Body of pancreas (tissue), 4 donors: ENCODE data around the gene RELA. TPM values are rescaled to one million over a fixed set of nuclear protein-coding genes. Genes with fewer than 3 reads are reported as not detected.

Source experiments
- ATAC-seq: fragments of 150-250 bp; one replicate; pipeline ENCODE4 v1.9.1; 2016
- DNase-seq, 4 donors: peaks; one replicate each; pipeline ENCODE4 v3.0.0-alpha.2; 2019
- H3K27ac ChIP-seq, 4 donors: fragments of 200-600 bp; sonication (generic); 1 replicate in 3 of 4; 2 replicates in 1 of 4; pipeline versions ENCODE4 v1.5.1 to v1.6.1; 2016 to 2019; ENCODE audit warnings: mild to moderate bottlenecking in 1 of 4, mixed read lengths in 1 of 4, moderate library complexity in 1 of 4
- H3K27me3 ChIP-seq, 2 donors: fragments of 200-600 bp; sonication (generic); one replicate each; pipeline ENCODE4 v1.6.0; 2016; ENCODE audit warnings: mild to moderate bottlenecking in 1 of 2
- H3K36me3 ChIP-seq, 2 donors: fragments of 200-600 bp; sonication (generic); replicated peaks in 1 of 2; 2 replicates each; pipeline ENCODE4 v1.5.1; 2016; ENCODE audit warnings: low read depth in 2 of 2; ENCODE audit not compliant: insufficient read depth in 1 of 2
- H3K4me1 ChIP-seq: fragments of 200-600 bp; sonication (generic); one replicate; pipeline ENCODE4 v1.6.0; 2016
- H3K4me3 ChIP-seq, 2 donors: fragments of 200-600 bp; sonication (generic); 1 replicate in 1 of 2; 2 replicates in 1 of 2; pipeline ENCODE4 v1.5.1; 2016 to 2019
- H3K9me3 ChIP-seq, 3 donors: fragments of 200-600 bp; sonication (generic); 1 replicate in 2 of 3; 2 replicates in 1 of 3; pipeline ENCODE4 v1.5.1; 2016
- POLR2A ChIP-seq, 3 donors: fragments of 450-650 bp; IDR thresholded peaks; one replicate each; pipeline ENCODE4 v1.6.1; 2016; ENCODE audit warnings: antibody characterized with exemption in 3 of 3, mild to moderate bottlenecking in 2 of 3
- WGBS, 2 donors: methylation state at CpG; one replicate each; pipeline ENCODE4 v1.1.5; 2017; 5-methylcytosine and 5-hydroxymethylcytosine counted together
- intact Hi-C: fragments of 100-400 bp; cut with DNase I; formaldehyde crosslinking; loops from one replicate; pipeline ENCODE4 v1.15.1; 2023
- total RNA-seq, 2 donors: library from RNA; depleted of rRNA; stranded (reverse); fragments of >200 nt; gene quantifications; one replicate each; pipeline ENCODE4 v1.1.0, GENCODE V29; 2016
- TF ChIP-seq, protein P1 (sequence below), 7 experiments: fragments of 450-650 bp in 4 of 7; fragments of 200-600 bp in 3 of 7; sonication (generic) in 3 of 7; IDR thresholded peaks; one replicate each; pipeline ENCODE4 v1.5.1; 2016 to 2019; ENCODE audit warnings: antibody characterized with exemption in 7 of 7

RELA gene
- total RNA-seq, 2 donors from 2014 or later, result 27.5 to 45.8 TPM

DNA sequence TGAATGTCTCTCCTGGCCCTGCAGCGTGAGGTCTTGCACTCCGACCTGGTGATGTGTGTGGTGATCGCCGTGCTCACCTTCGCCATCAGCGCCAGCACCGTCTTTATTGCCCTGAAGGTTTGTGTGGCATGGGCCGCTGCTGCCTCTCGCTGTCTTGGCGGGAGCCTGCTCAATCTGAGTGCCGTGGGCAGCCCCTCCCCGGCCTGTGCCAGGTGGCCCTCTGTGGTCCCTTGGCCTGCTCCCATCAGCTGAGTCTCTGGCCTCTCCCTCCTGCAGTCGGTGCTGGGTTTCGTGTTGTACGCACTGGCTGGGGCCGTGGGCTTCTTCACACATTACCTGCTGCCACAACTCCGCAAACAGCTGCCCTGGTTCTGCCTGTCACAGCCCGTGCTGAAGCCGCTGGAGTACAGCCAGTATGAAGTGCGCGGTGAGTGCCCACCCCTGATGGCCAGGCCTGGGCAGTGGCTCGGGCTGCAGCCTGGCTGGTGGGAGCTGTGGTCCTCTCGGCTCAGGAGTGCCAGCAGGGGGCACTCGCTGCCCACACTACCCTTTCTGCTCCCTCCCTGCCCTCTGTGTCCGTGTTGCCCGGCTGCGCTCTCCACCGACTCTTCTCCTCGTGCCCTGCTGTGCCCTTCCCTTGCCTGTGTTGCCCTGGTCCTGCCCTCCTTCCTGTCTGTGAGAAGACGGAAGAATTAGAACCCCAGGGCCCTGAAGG, 36.9 kb downstream of the RELA start:
- no peaks in the 10 kb centered on the region for H3K4me1 ChIP-seq
- no peak overlapping the region for H3K4me3 ChIP-seq
- no peaks in the 10 kb centered on the region for H3K27me3 ChIP-seq
- no peaks in the 10 kb centered on the region for H3K9me3 ChIP-seq
- intact Hi-C loops, result no loop called here
- H3K27ac ChIP-seq, result no peak overlapping the region
- TF ChIP-seq POLR2A (IDR thresholded peaks at IDR 0.05), result no peak
- TF ChIP-seq, protein P1, sequence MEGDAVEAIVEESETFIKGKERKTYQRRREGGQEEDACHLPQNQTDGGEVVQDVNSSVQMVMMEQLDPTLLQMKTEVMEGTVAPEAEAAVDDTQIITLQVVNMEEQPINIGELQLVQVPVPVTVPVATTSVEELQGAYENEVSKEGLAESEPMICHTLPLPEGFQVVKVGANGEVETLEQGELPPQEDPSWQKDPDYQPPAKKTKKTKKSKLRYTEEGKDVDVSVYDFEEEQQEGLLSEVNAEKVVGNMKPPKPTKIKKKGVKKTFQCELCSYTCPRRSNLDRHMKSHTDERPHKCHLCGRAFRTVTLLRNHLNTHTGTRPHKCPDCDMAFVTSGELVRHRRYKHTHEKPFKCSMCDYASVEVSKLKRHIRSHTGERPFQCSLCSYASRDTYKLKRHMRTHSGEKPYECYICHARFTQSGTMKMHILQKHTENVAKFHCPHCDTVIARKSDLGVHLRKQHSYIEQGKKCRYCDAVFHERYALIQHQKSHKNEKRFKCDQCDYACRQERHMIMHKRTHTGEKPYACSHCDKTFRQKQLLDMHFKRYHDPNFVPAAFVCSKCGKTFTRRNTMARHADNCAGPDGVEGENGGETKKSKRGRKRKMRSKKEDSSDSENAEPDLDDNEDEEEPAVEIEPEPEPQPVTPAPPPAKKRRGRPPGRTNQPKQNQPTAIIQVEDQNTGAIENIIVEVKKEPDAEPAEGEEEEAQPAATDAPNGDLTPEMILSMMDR (IDR thresholded peaks at IDR 0.05), result peak; percentile 24 to 65 (median 50)
- peak in 3 of 4 donors; percentile 60 to 67 (median 64) for DNase-seq
- H3K36me3 ChIP-seq, result peaks cover 0 to 41% of the 10 kb centered on the region in 2 donors
- 68 to 73% methylated on average over 22 to 30 of the region's 30 CpGs for WGBS, 2 donors
- ATAC-seq, result peak; percentile 45

DNA sequence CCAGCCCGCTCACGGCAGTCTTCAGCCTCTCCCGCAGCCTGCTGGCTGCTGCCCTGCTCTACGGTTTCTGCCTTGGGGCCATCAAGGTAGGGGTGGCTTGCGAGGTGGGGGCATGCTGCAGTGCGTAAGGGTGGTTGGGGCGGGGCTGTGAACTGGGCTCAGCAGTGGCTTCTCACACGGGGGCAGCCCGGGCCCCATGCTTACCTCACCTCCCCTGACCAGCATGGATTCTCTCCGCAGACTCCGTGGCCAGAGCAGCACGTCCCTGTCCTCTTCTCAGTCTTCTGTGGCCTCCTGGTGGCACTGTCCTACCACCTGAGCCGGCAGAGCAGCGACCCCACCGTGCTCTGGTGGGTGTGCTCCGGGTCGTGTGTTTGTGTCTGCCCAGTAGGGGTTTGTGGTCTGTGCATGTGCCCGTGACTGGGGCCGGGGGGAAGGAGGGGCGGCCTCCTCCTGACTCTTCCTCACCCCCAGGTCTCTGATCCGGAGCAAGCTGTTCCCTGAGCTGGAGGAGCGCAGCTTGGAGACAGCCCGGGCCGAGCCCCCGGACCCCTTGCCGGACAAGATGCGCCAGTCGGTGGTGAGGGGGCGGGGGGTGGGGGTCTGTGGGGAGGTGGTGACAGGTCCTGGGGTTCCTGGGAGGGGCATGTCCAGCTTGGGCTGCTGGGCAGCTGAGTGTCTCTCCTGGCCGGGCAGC, 37.6 kb downstream of the RELA start:
- 87 to 94% methylated on average over 9 to 27 of the region's 30 CpGs for WGBS, 2 donors
- Histone ChIP-seq H3K4me3 (no peak overlapping the region), H3K27me3 (no peaks in the 10 kb centered on the region), H3K27ac (no peak overlapping the region), H3K4me1 (no peaks in the 10 kb centered on the region), H3K9me3 (no peaks in the 10 kb centered on the region), H3K36me3 (peaks cover 0 to 37% of the 10 kb centered on the region in 2 donors)
- no peak for DNase-seq
- intact Hi-C loops, result no loop called here
- TF ChIP-seq, protein P1 (IDR thresholded peaks at IDR 0.05), result no peak
- TF ChIP-seq POLR2A (IDR thresholded peaks at IDR 0.05), result no peak
- no peak for ATAC-seq

DNA sequence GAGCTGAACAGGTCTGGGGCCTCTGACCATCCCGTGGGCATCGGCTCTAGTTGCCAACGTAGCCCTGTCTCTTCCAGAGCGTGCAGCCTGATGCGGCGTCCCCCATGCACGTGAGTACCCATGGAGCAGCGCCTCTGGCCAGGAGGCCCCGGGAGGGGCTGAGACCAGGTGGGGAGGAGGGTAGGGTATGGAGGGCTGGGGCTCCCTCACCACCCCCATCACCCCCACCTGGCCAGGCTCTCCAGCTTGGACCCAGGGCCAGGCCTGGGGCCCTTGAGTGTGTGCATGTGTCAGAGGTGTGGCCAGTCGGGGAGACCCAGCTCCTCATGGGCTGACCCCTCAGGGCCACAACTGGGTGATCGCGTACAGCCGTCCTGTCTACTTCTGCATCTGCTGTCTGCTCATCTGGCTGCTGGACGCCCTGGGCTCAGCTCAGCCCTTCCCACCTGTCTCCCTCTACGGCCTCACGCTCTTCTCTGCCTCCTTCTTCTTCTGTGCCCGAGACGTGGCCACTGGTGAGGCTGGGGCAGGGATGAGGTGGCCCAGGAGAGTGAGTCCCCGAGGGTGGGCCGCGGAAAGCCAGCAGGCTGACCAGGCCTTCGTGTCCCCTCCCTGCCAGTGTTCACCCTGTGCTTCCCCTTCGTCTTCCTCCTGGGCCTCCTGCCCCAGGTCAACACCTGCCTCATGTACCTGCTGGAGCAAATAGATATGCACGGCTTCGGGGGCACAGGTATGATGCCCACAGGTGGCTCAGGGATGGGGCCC, 38.7 kb downstream of the RELA start:
- DNase-seq (no peak), ATAC-seq (no peak)
- no peak overlapping the region for H3K4me3 ChIP-seq
- peaks cover 9 to 30% of the 10 kb centered on the region in 2 donors for H3K36me3 ChIP-seq
- intact Hi-C loops, result no loop called here
- no peaks in the 10 kb centered on the region for H3K27me3 ChIP-seq
- no peak overlapping the region for H3K27ac ChIP-seq
- H3K9me3 ChIP-seq, result no peaks in the 10 kb centered on the region
- no peaks in the 10 kb centered on the region for H3K4me1 ChIP-seq
- TF ChIP-seq POLR2A (IDR thresholded peaks at IDR 0.05), result no peak
- TF ChIP-seq, protein P1 (IDR thresholded peaks at IDR 0.05), result no peak
- WGBS, 2 donors, result 89 to 92% methylated on average over 12 to 23 of the region's 25 CpGs

DNA sequence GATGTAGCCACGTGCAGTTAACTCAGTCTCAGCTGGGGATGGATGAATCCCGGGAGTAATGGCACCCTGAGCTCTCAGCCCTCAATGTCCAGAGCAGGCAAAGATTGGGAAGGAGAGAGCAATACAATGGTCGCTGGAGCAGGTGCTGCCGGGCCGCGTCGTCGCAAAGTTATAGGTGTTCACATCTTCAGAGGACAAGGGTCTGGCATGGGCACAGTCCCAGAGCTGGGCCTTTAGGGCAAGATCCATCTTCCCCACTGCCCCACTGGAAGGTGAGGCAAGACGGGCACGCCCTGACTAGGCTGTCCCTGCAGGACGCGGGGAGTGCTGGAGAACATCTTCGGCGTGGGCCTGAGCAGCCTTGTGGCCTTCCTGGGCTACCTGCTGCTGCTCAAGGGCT, 39.5 kb downstream of the RELA start:
- H3K36me3 ChIP-seq, result peaks cover 17 to 30% of the 10 kb centered on the region in 2 donors
- WGBS, 2 donors, result 94 to 95% methylated on average over 9 to 14 of the region's 14 CpGs
- H3K4me1 ChIP-seq, result no peaks in the 10 kb centered on the region
- H3K27ac ChIP-seq, result no peak overlapping the region
- no peaks in the 10 kb centered on the region for H3K27me3 ChIP-seq
- no peaks in the 10 kb centered on the region for H3K9me3 ChIP-seq
- no peak for TF ChIP-seq POLR2A (IDR thresholded peaks at IDR 0.05)
- TF ChIP-seq, protein P1 (IDR thresholded peaks at IDR 0.05), result no peak
- intact Hi-C loops, result no loop called here
- DNase-seq, result no peak
- no peak for ATAC-seq
- H3K4me3 ChIP-seq, result no peak overlapping the region
